GM23338 (cell line): ENCODE measurements around the gene NQO1. TPM values are rescaled to one million over a fixed set of nuclear protein-coding genes. Genes with fewer than 3 reads are reported as not detected.

ENCODE experiments used
- ATAC-seq: fragments of 200-7000 bp; cut with Tn5 transposase; 3 replicates; pipeline ENCODE4 v1.9.1; 2020
- DNase-seq: peaks from one replicate; pipeline ENCODE4 v3.0.0-alpha.2; 2015; ENCODE audit warnings: low spot score
- H2AFZ ChIP-seq: fragments of 200-600 bp; sonication (generic); 2 replicates; pipeline ENCODE4 v1.8.0; 2016; ENCODE audit warnings: antibody characterized with exemption, mild to moderate bottlenecking, moderate library complexity
- H3F3A ChIP-seq: fragments of 200-600 bp; sonication (generic); replicated peaks from 2 replicates; pipeline ENCODE4 v1.8.0; 2017; ENCODE audit warnings: antibody characterized with exemption, mixed run types, low read depth
- H3K27ac ChIP-seq: fragments of 200-600 bp; sonication (generic); 2 replicates; pipeline ENCODE4 v1.6.1; 2016; ENCODE audit warnings: low read depth
- H3K27me3 ChIP-seq: fragments of 200-600 bp; sonication (generic); 2 replicates; pipeline ENCODE4 v1.8.0; 2016; ENCODE audit warnings: mild to moderate bottlenecking, mixed run types, moderate library complexity; ENCODE audit not compliant: insufficient read depth
- H3K36me3 ChIP-seq: fragments of 200-600 bp; sonication (generic); 2 replicates; pipeline ENCODE4 v1.8.0; 2016; ENCODE audit warnings: mild to moderate bottlenecking; ENCODE audit not compliant: insufficient read depth
- H3K4me1 ChIP-seq: fragments of 200-600 bp; sonication (generic); 2 replicates; pipeline ENCODE4 v1.8.0; 2016; ENCODE audit warnings: mild to moderate bottlenecking, moderate library complexity; ENCODE audit not compliant: insufficient read depth
- H3K4me2 ChIP-seq: fragments of 200-600 bp; sonication (generic); 2 replicates; pipeline ENCODE4 v1.7.1; 2017; ENCODE audit warnings: mixed run types
- H3K4me3 ChIP-seq: fragments of 200-600 bp; sonication (generic); 2 replicates; pipeline ENCODE4 v1.6.1; 2016; ENCODE audit warnings: mixed run types
- H3K79me2 ChIP-seq: fragments of 200-600 bp; sonication (generic); replicated peaks from 2 replicates; pipeline ENCODE4 v1.8.0; 2017; ENCODE audit warnings: mild to moderate bottlenecking; ENCODE audit not compliant: insufficient read depth
- H3K9me2 ChIP-seq: fragments of 200-600 bp; sonication (generic); 2 replicates; pipeline ENCODE4 v1.8.0; 2017; ENCODE audit not compliant: insufficient read depth
- H4K20me1 ChIP-seq: fragments of 200-600 bp; sonication (generic); replicated peaks from 2 replicates; pipeline ENCODE4 v1.8.0; 2017; ENCODE audit warnings: mild to moderate bottlenecking; ENCODE audit not compliant: insufficient read depth
- H3K27ac Mint-ChIP-seq: 2 replicates; pipeline ENCODE4 v1.8.0; 2020; ENCODE audit warnings: inconsistent platforms, mild to moderate bottlenecking, moderate library complexity, mixed read lengths
- H3K27me3 Mint-ChIP-seq: 3 replicates; pipeline ENCODE4 v1.8.0; 2022; ENCODE audit warnings: low read depth, mild to moderate bottlenecking, moderate library complexity, mixed read lengths, inconsistent platforms; ENCODE audit not compliant: insufficient read depth, poor library complexity
- H3K36me3 Mint-ChIP-seq: 3 replicates; pipeline ENCODE4 v1.8.0; 2021; ENCODE audit warnings: low read depth, mild to moderate bottlenecking, inconsistent platforms, moderate library complexity, mixed read lengths
- H3K4me1 Mint-ChIP-seq: 3 replicates; pipeline ENCODE4 v1.8.0; 2020; ENCODE audit warnings: mild to moderate bottlenecking, inconsistent platforms, mixed read lengths
- H3K4me3 Mint-ChIP-seq: 3 replicates; pipeline ENCODE4 v1.8.0; 2021; ENCODE audit warnings: moderate library complexity, mild to moderate bottlenecking, inconsistent platforms, mixed read lengths
- H3K9me3 Mint-ChIP-seq: 3 replicates; pipeline ENCODE4 v1.8.0; 2020; ENCODE audit warnings: moderate library complexity, mild to moderate bottlenecking, inconsistent platforms, mixed read lengths
- CREB1 ChIP-seq: fragments of 250-450 bp; sonication (Bioruptor Pico); IDR thresholded peaks from 2 replicates; pipeline ENCODE4 v1.5.0; 2020; ENCODE audit warnings: low read depth, mild to moderate bottlenecking, moderate library complexity
- CTCF ChIP-seq, 2 experiments: fragments of 200-600 bp in 1 of 2; sonication (generic) in 1 of 2; conservative IDR thresholded peaks; 2 replicates each; pipeline versions ENCODE4 v1.5.1 to v1.6.1; 2016 to 2017; ENCODE audit warnings: antibody characterized with exemption in 2 of 2, low read depth in 2 of 2, mild to moderate bottlenecking in 2 of 2, moderate library complexity in 1 of 2
- EZH2 ChIP-seq: fragments of 200-600 bp; sonication (generic); IDR thresholded peaks from one replicate; pipeline ENCODE4 v1.8.0; 2017; ENCODE audit warnings: antibody characterized with exemption, mild to moderate bottlenecking, low read depth; ENCODE audit not compliant: unreplicated experiment
- EZH2phosphoT487 ChIP-seq: fragments of 200-600 bp; sonication (generic); IDR thresholded peaks from one replicate; pipeline ENCODE4 v1.8.1; 2018; ENCODE audit warnings: antibody characterized with exemption; ENCODE audit not compliant: unreplicated experiment
- JUNB ChIP-seq: IDR thresholded peaks from one replicate; pipeline ENCODE4 v1.6.1; 2016; ENCODE audit warnings: antibody characterized with exemption; ENCODE audit not compliant: unreplicated experiment
- POLR2AphosphoS5 ChIP-seq: IDR thresholded peaks from 2 replicates; pipeline ENCODE4 v1.6.1; 2016; ENCODE audit warnings: antibody characterized with exemption, low read depth
- STAT1 ChIP-seq: IDR thresholded peaks from one replicate; pipeline ENCODE4 v1.6.1; 2016; ENCODE audit warnings: antibody characterized with exemption; ENCODE audit not compliant: unreplicated experiment
- ZNF114 ChIP-seq: fragments of 250-450 bp; sonication (Bioruptor Pico); IDR thresholded peaks from 2 replicates; pipeline ENCODE4 v1.5.0; 2020; ENCODE audit warnings: mild to moderate bottlenecking, moderate library complexity
- ZNF331 ChIP-seq: fragments of 250-450 bp; sonication (Bioruptor Pico); IDR thresholded peaks from 2 replicates; pipeline ENCODE4 v1.5.0; 2020; ENCODE audit warnings: low read depth, mild to moderate bottlenecking, moderate library complexity
- polyA plus RNA-seq: library from polyadenylated mRNA; unstranded; fragments of >200 nt; fragmentation: Nextera tagmentation; extraction: Ambion mirVana; gene quantifications from 2 replicates; pipeline ENCODE4 v1.2.1, GENCODE V29; 2016
- total RNA-seq: library from RNA; depleted of rRNA; stranded (reverse); fragments of >200 nt; shearing (Covaris generic); gene quantifications from 2 replicates; pipeline ENCODE4 v1.2.3, GENCODE V29; 2014
- TF ChIP-seq, protein P1 (sequence below): IDR thresholded peaks from 2 replicates; pipeline ENCODE4 v1.6.1; 2016; ENCODE audit warnings: antibody characterized with exemption
- TF ChIP-seq, protein P2 (sequence below): IDR thresholded peaks from one replicate; pipeline ENCODE4 v1.6.1; 2018; ENCODE audit warnings: antibody characterized with exemption; ENCODE audit not compliant: unreplicated experiment

NQO1 gene
- total and polyA plus RNA-seq, 2 experiments from 2014 or later, result 80.9 to 86.3 TPM

DNA sequence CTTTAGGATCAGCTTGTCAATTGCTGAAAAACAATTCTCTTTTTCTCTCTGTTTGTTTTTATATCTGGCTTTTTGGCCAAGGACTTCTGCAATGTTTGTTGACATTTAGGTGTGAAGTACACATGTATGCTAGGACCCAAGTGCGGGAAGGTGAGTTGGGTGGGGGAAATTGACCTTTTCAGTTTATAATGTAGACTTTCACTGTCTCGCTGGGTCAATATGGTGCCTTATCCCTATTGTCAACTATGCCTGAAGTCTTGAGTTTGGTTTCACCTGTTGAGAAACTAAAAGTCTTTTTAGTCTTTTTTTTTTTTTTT is 45.2 kb upstream of the NQO1 start:
- Mint-ChIP-seq H3K27me3 (peaks cover 5% of the 10 kb centered on the region), H3K27ac (no peak overlapping the region), H3K4me1 (peaks cover 3% of the 10 kb centered on the region; the same call in 1 of the 3 replicates), H3K36me3 (peaks cover 20% of the 10 kb centered on the region), H3K4me3 (no peak overlapping the region), H3K9me3 (peaks cover 11% of the 10 kb centered on the region)
- Histone ChIP-seq H3K36me3 (no peaks in the 10 kb centered on the region), H3K4me2 (no peak overlapping the region), H3K27me3 (no peaks in the 10 kb centered on the region), H2AFZ (no peak overlapping the region), H3K4me1 (peaks cover 4% of the 10 kb centered on the region; the same call in 1 of the 2 replicates), H3K9me2 (no peaks in the 10 kb centered on the region), H3F3A (no peaks in the 10 kb centered on the region), H3K4me3 (no peak overlapping the region), H3K27ac (no peak overlapping the region), H3K79me2 (peaks cover 81% of the 10 kb centered on the region), H4K20me1 (peaks cover 14% of the 10 kb centered on the region; the same call in 1 of the 2 replicates)
- DNase-seq, result no peak
- ATAC-seq, result no peak
- TF ChIP-seq, protein P1, sequence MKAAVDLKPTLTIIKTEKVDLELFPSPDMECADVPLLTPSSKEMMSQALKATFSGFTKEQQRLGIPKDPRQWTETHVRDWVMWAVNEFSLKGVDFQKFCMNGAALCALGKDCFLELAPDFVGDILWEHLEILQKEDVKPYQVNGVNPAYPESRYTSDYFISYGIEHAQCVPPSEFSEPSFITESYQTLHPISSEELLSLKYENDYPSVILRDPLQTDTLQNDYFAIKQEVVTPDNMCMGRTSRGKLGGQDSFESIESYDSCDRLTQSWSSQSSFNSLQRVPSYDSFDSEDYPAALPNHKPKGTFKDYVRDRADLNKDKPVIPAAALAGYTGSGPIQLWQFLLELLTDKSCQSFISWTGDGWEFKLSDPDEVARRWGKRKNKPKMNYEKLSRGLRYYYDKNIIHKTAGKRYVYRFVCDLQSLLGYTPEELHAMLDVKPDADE, result no peak
- TF ChIP-seq POLR2AphosphoS5 (no peak), CTCF (conservative IDR thresholded peaks at IDR 0.05; ENCODE audit: low read depth in 2 of 2) (no peak), EZH2phosphoT487 (no peak), STAT1 (no peak), JUNB (no peak), EZH2 (no peak)

GRCh38 chr16:69769404-69769803 is 43.0 kb upstream of the NQO1 start:
- Histone ChIP-seq H3K36me3 (no peaks in the 10 kb centered on the region), H3K79me2 (peaks cover 79% of the 10 kb centered on the region), H3K4me3 (no peak overlapping the region)
- no peak for TF ChIP-seq ZNF331 (CRISPR knock-in tag)
- TF ChIP-seq POLR2AphosphoS5, result no peak
- no peak for TF ChIP-seq ZNF114
- TF ChIP-seq, protein P2, sequence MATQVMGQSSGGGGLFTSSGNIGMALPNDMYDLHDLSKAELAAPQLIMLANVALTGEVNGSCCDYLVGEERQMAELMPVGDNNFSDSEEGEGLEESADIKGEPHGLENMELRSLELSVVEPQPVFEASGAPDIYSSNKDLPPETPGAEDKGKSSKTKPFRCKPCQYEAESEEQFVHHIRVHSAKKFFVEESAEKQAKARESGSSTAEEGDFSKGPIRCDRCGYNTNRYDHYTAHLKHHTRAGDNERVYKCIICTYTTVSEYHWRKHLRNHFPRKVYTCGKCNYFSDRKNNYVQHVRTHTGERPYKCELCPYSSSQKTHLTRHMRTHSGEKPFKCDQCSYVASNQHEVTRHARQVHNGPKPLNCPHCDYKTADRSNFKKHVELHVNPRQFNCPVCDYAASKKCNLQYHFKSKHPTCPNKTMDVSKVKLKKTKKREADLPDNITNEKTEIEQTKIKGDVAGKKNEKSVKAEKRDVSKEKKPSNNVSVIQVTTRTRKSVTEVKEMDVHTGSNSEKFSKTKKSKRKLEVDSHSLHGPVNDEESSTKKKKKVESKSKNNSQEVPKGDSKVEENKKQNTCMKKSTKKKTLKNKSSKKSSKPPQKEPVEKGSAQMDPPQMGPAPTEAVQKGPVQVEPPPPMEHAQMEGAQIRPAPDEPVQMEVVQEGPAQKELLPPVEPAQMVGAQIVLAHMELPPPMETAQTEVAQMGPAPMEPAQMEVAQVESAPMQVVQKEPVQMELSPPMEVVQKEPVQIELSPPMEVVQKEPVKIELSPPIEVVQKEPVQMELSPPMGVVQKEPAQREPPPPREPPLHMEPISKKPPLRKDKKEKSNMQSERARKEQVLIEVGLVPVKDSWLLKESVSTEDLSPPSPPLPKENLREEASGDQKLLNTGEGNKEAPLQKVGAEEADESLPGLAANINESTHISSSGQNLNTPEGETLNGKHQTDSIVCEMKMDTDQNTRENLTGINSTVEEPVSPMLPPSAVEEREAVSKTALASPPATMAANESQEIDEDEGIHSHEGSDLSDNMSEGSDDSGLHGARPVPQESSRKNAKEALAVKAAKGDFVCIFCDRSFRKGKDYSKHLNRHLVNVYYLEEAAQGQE, result no peak
- no peak for TF ChIP-seq EZH2
- TF ChIP-seq, protein P1, result no peak
- TF ChIP-seq EZH2phosphoT487, result no peak
- TF ChIP-seq CREB1 (CRISPR knock-in tag), result no peak

More at GRCh38 chr16:69769404-69769803, 43.0 kb upstream of the NQO1 start:
- Mint-ChIP-seq H3K9me3 (peaks cover 8% of the 10 kb centered on the region; the same call in 2 of the 3 replicates), H3K27me3 (peaks cover 5% of the 10 kb centered on the region), H3K4me1 (peaks cover 3% of the 10 kb centered on the region; the same call in 1 of the 3 replicates), H3K36me3 (peaks cover 8% of the 10 kb centered on the region; the same call in 2 of the 3 replicates), H3K27ac (no peak overlapping the region), H3K4me3 (no peak overlapping the region)
- peaks cover 14% of the 10 kb centered on the region; the same call in 1 of the 2 replicates for H4K20me1 ChIP-seq
- no peaks in the 10 kb centered on the region for H3F3A ChIP-seq
- H3K27me3 ChIP-seq, result no peaks in the 10 kb centered on the region
- no peak overlapping the region for H3K27ac ChIP-seq
- H3K4me2 ChIP-seq, result no peak overlapping the region
- H3K9me2 ChIP-seq, result no peaks in the 10 kb centered on the region
- no peak overlapping the region for H2AFZ ChIP-seq
- H3K4me1 ChIP-seq, result peaks cover 4% of the 10 kb centered on the region; the same call in 1 of the 2 replicates
- DNase-seq (no peak), ATAC-seq (no peak)
